Measurements from ENCODE around the gene EDN2. TPM values are rescaled to one million over a fixed set of nuclear protein-coding genes. Genes with fewer than 3 reads are reported as not detected.

Gene EDN2
- polyA plus RNA-seq, 1 experiment, result 0.19 TPM

DNA sequence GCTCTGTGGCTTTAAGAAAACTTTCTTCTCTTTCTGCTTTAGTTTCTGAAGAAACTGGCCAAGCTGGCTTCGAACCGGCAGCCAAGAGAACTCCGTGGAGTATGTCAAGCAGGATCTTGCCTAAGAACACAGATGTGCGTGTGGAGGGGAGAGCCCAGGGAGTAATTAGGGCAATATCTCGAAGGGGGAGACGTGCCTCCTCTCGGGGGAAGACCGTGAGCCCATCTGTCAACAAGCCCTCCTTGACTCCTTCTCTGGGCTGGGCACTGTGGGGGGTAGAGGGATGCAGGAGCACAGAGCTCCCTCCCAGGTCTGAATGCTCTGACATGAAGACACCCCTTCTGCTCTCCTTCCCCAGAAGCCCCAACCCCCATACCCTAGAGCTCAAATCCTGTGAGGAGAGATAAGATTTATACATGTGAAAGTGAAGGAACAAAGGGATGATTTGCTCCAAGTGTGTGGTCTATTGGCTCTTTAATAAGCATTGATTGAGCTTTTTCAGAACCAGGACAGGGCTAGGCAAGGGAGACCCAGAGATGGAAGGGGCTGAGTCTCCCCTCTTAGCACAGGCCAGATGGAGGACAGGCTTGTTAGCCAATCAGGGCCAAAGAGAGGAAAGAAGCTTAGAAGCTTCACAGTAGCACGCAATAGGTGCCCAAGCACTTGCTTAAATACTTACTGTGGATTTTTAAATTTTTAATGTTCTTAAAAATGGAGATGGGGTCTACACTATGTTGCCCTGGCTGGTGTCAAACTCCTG, 37.5 kb downstream of the EDN2 start:
- H3K4me3 ChIP-seq (ENCODE audit: low read depth, low read length), result no peak overlapping the region
- CTCF ChIA-PET, result interaction anchor here (0.8 to 1.4 kb wide), 2 partner anchors 14 to 29 kb away, joined by 3 to 8 read pairs; no protein-coding TSS in a partner anchor
- POLR2A ChIA-PET, result no interaction called here
- peaks cover 29% of the 10 kb centered on the region for H3K27me3 ChIP-seq (ENCODE audit: control insufficient read depth, insufficient read depth, low read length)
- H3K27ac ChIP-seq (ENCODE audit: low read depth, low read length), result no peak overlapping the region
- peaks cover 18% of the 10 kb centered on the region for H3K9me3 ChIP-seq (ENCODE audit: control insufficient read depth, insufficient read depth, low read length)
- TF ChIP-seq, protein P1, sequence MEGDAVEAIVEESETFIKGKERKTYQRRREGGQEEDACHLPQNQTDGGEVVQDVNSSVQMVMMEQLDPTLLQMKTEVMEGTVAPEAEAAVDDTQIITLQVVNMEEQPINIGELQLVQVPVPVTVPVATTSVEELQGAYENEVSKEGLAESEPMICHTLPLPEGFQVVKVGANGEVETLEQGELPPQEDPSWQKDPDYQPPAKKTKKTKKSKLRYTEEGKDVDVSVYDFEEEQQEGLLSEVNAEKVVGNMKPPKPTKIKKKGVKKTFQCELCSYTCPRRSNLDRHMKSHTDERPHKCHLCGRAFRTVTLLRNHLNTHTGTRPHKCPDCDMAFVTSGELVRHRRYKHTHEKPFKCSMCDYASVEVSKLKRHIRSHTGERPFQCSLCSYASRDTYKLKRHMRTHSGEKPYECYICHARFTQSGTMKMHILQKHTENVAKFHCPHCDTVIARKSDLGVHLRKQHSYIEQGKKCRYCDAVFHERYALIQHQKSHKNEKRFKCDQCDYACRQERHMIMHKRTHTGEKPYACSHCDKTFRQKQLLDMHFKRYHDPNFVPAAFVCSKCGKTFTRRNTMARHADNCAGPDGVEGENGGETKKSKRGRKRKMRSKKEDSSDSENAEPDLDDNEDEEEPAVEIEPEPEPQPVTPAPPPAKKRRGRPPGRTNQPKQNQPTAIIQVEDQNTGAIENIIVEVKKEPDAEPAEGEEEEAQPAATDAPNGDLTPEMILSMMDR (IDR thresholded peaks at IDR 0.05; ENCODE audit: low read depth, low read length), result no peak
- DNase-seq (ENCODE audit: low read depth, low spot score), result no peak

GRCh38 chr1:41444785-41445184, 39.7 kb downstream of the EDN2 start:
- POLR2A ChIA-PET, result interaction anchor here (1.0 kb wide), 1 partner anchor 11 kb away, joined by 3 read pairs; no protein-coding TSS in a partner anchor
- CTCF ChIA-PET, result interaction anchor here (2.0 to 4.1 kb wide), 2 partner anchors 12 to 27 kb away, joined by 5 to 22 read pairs; no protein-coding TSS in a partner anchor
- TF ChIP-seq, protein P1 (IDR thresholded peaks at IDR 0.05; ENCODE audit: low read depth, low read length), result no peak
- Histone ChIP-seq H3K9me3 (ENCODE audit: control insufficient read depth, insufficient read depth, low read length) (peaks cover 18% of the 10 kb centered on the region), H3K27me3 (ENCODE audit: control insufficient read depth, insufficient read depth, low read length) (peaks cover 21% of the 10 kb centered on the region), H3K4me3 (ENCODE audit: low read depth, low read length) (no peak overlapping the region), H3K27ac (ENCODE audit: low read depth, low read length) (no peak overlapping the region)
- DNase-seq (ENCODE audit: low read depth, low spot score), result no peak

GRCh38 chr1:41444246-41444645, 40.2 kb downstream of the EDN2 start:
- ChIA-PET POLR2A (no interaction called here), CTCF (interaction anchor here (2.0 to 4.1 kb wide), 2 partner anchors 11 to 27 kb away, joined by 5 to 22 read pairs; no protein-coding TSS in a partner anchor)
- TF ChIP-seq, protein P1 (IDR thresholded peaks at IDR 0.05; ENCODE audit: low read depth, low read length), result peak; percentile 12; the same call in 1 of the 2 replicates
- H3K9me3 ChIP-seq (ENCODE audit: control insufficient read depth, insufficient read depth, low read length), result peaks cover 18% of the 10 kb centered on the region
- H3K4me3 ChIP-seq (ENCODE audit: low read depth, low read length), result no peak overlapping the region
- DNase-seq (ENCODE audit: low read depth, low spot score), result no peak
- peaks cover 18% of the 10 kb centered on the region for H3K27me3 ChIP-seq (ENCODE audit: control insufficient read depth, insufficient read depth, low read length)
- no peak overlapping the region for H3K27ac ChIP-seq (ENCODE audit: low read depth, low read length)

DNA sequence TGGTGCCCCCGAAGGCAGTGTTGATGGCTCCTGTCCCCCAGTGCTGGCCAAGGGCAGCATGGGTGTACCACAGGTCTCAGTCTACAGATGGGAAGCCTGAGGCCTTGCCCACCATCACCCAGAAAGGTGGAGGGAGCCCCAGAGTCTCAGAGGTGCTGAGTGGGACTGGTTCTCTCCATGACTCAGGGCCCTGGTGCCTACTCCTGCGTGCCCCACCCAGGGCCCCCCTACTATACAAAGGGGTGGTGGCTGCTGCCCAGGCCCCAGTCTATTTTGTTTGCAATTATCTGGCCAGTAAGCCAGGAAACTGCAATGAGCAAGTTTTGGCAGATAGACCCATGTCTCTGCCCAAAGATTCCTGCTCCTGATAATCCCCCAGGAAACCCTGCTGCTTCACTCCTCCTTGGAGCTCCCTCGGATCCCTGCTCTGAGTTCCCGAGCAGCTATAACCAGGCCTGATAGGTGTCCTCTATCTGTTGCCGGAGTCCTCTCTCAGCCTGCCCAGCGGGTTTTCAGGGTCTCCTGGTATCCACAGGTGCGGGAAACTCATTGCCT, 41.7 kb downstream of the EDN2 start:
- H3K4me3 ChIP-seq (ENCODE audit: low read depth, low read length), result no peak overlapping the region
- DNase-seq (ENCODE audit: low read depth, low spot score), result no peak
- H3K27ac ChIP-seq (ENCODE audit: low read depth, low read length), result no peak overlapping the region
- peaks cover 18% of the 10 kb centered on the region for H3K9me3 ChIP-seq (ENCODE audit: control insufficient read depth, insufficient read depth, low read length)
- POLR2A ChIA-PET, result interaction anchor here (0.5 kb wide), 1 partner anchor 420 kb away, joined by 6 read pairs; no protein-coding TSS in a partner anchor
- peaks cover 11% of the 10 kb centered on the region for H3K27me3 ChIP-seq (ENCODE audit: control insufficient read depth, insufficient read depth, low read length)
- CTCF ChIA-PET, result interaction anchor here (0.6 to 4.1 kb wide), 2 partner anchors 10 to 287 kb away, joined by 7 to 22 read pairs; no protein-coding TSS in a partner anchor
- TF ChIP-seq, protein P1 (IDR thresholded peaks at IDR 0.05; ENCODE audit: low read depth, low read length), result no peak
